IPS-20b (cell line): ENCODE measurements around the gene NHP2.

Source experiments
- H3K27ac ChIP-seq: one replicate; pipeline ENCODE4 v1.5.1; 2013; ENCODE audit warnings: low read length
- H3K27me3 ChIP-seq: 2 replicates; pipeline ENCODE4 v1.6.1; 2013; ENCODE audit warnings: mild to moderate bottlenecking, low read length, inconsistent platforms; ENCODE audit not compliant: insufficient read depth
- H3K36me3 ChIP-seq: 2 replicates; pipeline ENCODE4 v1.6.1; 2013; ENCODE audit warnings: low read depth, mild to moderate bottlenecking, inconsistent platforms, low read length, moderate library complexity; ENCODE audit not compliant: insufficient read depth
- H3K4me1 ChIP-seq: 2 replicates; pipeline ENCODE4 v1.6.1; 2013; ENCODE audit warnings: mild to moderate bottlenecking, control low read depth, inconsistent platforms, low read length, moderate library complexity; ENCODE audit not compliant: insufficient read depth
- H3K4me3 ChIP-seq: 2 replicates; pipeline ENCODE4 v1.5.1; 2013; ENCODE audit warnings: mild to moderate bottlenecking, low read length, inconsistent platforms
- H3K9ac ChIP-seq: 2 replicates; pipeline ENCODE4 v1.6.1; 2013; ENCODE audit warnings: low read depth, mild to moderate bottlenecking, inconsistent platforms, low read length, moderate library complexity
- H3K9me3 ChIP-seq: 2 replicates; pipeline ENCODE4 v1.6.1; 2013; ENCODE audit warnings: mild to moderate bottlenecking, low read depth, low read length, inconsistent platforms; ENCODE audit not compliant: insufficient read depth

Gene NHP2

DNA sequence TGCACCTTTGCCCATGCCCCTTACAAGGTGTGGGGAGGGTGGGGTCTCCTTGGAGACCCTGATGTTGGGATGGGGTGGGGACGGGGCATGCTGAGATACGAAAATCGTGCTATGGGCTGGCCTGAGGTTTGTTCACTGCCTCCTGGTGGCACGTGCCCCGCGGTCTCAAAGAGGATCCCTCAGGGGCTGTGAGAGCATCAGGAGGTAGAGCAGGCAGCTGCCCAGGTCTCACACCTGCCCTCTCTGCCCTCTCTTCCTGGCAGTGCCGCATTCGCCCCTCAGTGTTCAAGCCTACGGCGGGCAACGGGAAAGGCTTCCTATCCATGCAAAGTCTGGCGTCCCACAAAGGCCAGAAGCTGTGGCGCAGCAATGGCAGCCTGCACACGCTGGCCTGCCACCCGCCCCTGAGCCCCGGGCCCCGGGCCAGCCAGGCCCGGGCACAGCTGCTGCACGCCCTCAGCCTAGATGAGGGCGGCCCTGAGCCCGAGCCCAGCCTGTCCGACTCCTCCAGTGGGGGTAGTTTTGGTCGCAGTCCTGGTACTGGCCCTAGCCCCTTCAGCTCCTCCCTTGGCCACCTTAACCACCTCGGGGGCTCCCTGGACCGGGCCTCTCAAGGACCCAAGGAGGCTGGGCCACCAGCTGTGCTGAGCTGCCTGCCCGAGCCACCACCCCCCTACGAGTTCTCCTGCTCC lies 33.6 kb downstream of the NHP2 start:
- no peak overlapping the region for H3K9ac ChIP-seq
- H3K27ac ChIP-seq = no peak overlapping the region
- peaks cover 40% of the 10 kb centered on the region for H3K36me3 ChIP-seq
- no peaks in the 10 kb centered on the region for H3K27me3 ChIP-seq
- H3K4me3 ChIP-seq = no peak overlapping the region
- H3K4me1 ChIP-seq = peaks cover 37% of the 10 kb centered on the region
- H3K9me3 ChIP-seq = no peaks in the 10 kb centered on the region

DNA sequence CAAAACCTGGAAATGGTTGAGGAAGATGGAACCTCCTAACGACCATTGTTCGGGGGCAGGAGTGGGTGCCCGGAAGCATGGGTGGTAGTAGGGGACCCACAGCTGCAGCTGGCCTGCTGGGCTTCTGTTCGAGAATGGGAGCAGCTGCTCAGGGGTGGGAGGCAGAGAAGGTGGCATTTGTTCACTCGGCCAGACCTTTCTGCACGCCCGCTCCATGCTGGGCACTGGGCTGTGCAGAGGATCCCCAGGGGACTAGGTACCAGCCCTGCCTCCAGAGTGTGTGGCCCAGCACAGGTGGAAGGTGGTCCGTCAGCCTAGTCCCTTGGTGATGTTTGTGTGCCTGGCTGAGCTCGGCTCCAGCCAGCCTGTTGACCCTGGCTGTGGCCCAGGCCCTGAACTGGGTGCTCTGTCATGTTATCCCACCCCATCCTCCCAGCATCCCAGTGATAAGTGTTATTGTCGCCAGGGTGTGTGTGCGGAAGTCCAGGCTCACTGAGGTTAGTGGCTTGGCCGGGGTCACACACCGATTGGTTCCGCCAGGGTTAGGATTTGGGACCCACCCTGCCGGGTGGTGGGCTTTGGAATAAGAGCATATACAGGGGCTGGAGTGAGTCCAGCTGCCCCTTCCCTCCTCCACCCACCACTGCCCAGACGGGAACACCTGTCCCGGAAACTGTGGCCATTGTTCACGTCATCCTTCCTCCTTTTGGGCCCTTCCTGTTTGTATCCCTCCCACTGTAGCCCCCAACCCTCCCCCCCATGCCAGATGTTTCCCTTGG lies 35.6 kb downstream of the NHP2 start:
- no peak overlapping the region for H3K4me3 ChIP-seq
- no peak overlapping the region; the same call in 1 of the 2 replicates for H3K9ac ChIP-seq
- peak overlapping the region; percentile 89 for H3K27ac ChIP-seq
- H3K9me3 ChIP-seq = no peaks in the 10 kb centered on the region
- no peaks in the 10 kb centered on the region for H3K27me3 ChIP-seq
- H3K4me1 ChIP-seq = peaks cover 32% of the 10 kb centered on the region
- peaks cover 34% of the 10 kb centered on the region for H3K36me3 ChIP-seq

DNA sequence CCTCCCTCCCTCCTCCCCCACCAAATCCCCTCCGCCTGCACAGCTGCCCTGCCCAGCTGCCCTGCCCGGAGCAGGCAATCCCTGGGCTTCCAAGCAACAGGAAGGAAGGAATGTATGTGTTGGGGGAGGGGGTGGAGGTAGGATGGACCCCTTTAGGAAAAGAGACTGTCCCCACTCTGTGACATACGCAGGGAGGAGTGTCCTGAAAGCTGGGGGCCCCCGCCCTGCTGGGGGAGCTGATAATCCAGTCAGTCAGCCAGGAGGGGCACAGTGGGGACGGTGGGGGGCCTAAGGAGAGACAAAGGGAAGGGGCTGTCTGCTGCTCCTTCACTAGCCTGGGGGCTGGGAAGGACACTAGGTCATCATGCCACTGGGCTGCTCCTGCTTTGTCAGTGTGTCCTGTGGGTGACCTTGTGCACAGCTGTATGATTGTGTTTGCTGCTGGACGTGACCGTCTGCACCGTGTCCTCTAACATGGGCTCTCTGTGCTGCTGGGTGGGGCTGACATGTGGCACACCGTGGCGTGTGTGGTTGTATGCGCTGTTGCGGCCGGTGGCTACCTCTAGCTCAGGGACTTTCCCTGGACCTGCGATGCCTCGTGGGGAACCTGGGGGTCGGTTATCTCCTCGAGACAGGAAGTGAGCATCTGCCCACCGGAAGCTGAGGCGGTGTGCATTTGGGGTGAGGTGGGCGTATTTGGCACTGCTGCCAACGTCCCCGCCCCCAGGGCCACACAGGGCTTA lies 37.4 kb downstream of the NHP2 start:
- peaks cover 16% of the 10 kb centered on the region for H3K36me3 ChIP-seq
- H3K9ac ChIP-seq = peak overlapping the region; percentile 85
- peaks cover 30% of the 10 kb centered on the region for H3K4me1 ChIP-seq
- no peaks in the 10 kb centered on the region; the same call in 1 of the 2 replicates for H3K9me3 ChIP-seq
- H3K27me3 ChIP-seq = peaks cover 5% of the 10 kb centered on the region; the same call in 1 of the 2 replicates
- H3K4me3 ChIP-seq = peak overlapping the region; percentile 76
- H3K27ac ChIP-seq = peak overlapping the region; percentile 89

DNA sequence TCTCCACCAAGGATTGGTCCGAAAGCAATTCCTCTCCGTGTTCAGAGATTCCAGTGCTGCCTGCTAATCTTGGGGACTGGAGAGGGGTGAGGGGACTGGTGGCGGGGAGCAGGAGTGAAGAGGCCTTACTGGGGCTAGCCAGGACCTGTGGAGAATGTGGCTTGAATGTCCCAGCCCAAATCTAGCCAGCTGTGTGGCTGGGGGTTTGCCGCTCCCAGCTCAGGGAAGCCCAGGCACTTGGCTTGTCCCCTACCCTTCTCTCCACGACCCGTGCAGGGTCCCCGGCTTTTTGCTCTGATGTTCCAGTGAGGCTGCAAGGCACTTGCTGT lies 37.9 kb downstream of the NHP2 start:
- Histone ChIP-seq H3K9ac (peak overlapping the region; percentile 85; the same call in 1 of the 2 replicates), H3K27me3 (peaks cover 5% of the 10 kb centered on the region; the same call in 1 of the 2 replicates), H3K27ac (peak overlapping the region; percentile 89), H3K4me3 (peak overlapping the region; percentile 76), H3K9me3 (no peaks in the 10 kb centered on the region; the same call in 1 of the 2 replicates), H3K4me1 (peaks cover 30% of the 10 kb centered on the region), H3K36me3 (peaks cover 12% of the 10 kb centered on the region)

DNA sequence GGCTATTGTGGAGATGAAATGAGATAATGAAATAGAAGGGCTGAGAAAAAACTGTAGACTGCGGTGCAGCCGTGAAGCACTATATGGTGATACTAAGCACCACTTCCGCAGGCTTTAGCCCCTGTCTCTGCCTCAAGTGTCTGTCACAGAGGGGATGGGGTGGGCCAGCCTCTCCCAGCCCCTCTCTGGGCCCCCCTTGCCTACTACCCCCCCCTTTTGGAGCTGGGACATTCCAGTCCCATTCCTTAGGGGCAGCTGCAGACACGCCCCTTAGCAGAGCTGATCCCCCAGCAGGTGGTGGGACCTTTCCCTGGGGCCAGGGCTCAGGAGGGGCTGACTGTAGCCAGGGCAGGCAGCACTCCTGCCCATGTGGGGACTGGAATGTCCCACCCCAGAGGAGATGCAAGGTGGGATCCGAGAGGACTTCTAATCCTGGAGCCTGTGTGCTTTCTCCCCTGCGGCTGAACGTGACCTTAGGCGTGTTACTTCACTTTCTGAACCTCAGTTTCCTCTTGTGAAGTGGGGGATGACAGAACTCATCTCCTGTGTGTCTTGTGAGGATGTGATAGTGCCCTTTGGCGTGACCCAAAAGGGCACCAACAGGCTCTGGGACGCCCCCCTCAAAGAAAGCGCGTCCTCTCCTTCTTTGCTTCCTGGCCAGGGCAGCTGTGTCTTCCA lies 38.4 kb downstream of the NHP2 start:
- Histone ChIP-seq H3K27ac (peak overlapping the region; percentile 89), H3K9me3 (no peaks in the 10 kb centered on the region; the same call in 1 of the 2 replicates), H3K4me1 (peaks cover 30% of the 10 kb centered on the region), H3K27me3 (peaks cover 5% of the 10 kb centered on the region; the same call in 1 of the 2 replicates), H3K36me3 (peaks cover 7% of the 10 kb centered on the region), H3K9ac (peak overlapping the region; percentile 85; the same call in 1 of the 2 replicates), H3K4me3 (peak overlapping the region; percentile 76)

DNA sequence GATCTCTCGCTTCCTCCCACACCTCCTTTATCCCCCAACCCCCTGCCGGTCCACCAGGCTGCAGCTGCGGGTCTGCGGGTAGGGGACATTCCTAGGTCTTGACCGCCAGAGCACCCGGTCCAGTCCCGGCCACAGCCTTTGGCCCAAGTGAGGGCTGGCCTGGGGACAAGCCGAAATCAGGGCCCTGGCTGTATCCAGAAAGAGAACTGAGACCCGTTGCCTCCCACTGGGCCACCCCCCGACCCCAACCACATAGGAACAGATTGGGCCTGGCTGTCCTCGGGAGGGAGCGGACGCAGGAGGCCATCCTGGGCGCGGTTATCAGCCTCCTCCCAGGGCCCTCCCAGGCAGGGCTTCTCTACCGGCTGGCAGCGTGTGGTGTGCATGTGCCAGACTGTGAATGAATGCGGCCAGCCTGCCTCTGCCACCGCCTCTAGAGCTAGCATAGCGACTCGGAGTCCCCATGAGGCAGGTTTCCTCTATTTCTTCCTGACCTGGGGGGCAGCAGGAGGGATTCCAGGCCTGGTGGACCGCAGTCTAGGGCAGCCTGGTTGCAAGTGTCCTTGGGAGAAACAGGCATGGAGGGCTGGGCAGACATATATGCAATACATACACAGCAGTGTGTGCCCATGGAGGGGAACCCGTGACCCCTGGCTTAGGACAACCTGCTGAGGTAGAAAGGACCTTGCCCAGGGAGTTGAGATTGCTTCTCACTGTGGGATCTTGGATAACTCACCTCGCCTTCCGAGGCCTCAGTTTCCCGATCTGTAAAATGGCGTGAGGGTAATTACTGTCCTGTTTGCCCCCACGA lies 39.2 kb downstream of the NHP2 start:
- Histone ChIP-seq H3K27me3 (peaks cover 5% of the 10 kb centered on the region; the same call in 1 of the 2 replicates), H3K27ac (peak overlapping the region; percentile 57)

DNA sequence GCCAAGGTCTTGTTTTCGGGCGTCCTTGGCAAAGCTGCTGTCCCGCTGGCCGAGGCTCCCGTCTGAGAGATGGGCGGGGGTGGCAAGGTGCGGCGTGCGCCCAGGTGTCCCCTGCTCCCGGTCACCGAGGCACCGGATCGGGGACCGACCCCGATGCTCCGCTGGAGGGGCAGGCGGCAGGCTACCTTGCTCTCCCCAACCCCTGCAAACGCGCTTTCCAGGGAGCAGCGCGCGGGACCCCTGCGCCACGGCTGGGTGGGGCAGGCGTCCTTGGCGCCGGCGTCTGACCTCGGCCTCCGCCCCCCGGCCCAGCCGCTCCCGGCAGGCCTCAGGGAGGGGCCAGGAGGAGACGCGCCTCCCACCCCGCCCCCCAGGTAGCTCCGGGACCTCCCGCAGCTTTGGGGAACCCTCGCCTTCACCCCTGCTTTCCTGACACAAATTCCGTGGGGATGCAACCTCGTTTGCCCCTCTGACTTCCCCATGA lies 39.8 kb downstream of the NHP2 start:
- H3K9me3 ChIP-seq = no peaks in the 10 kb centered on the region; the same call in 1 of the 2 replicates
- H3K27ac ChIP-seq = peak overlapping the region; percentile 57
- H3K4me1 ChIP-seq = peaks cover 30% of the 10 kb centered on the region
- peak overlapping the region; percentile 85; the same call in 1 of the 2 replicates for H3K9ac ChIP-seq
- peak overlapping the region; percentile 76 for H3K4me3 ChIP-seq
- H3K27me3 ChIP-seq = peaks cover 5% of the 10 kb centered on the region; the same call in 1 of the 2 replicates
- H3K36me3 ChIP-seq = no peaks in the 10 kb centered on the region; the same call in 1 of the 2 replicates

More for the DNA sequence above, 39.2 kb downstream of the NHP2 start:
- Histone ChIP-seq H3K9me3 (no peaks in the 10 kb centered on the region; the same call in 1 of the 2 replicates), H3K4me1 (peaks cover 30% of the 10 kb centered on the region), H3K4me3 (peak overlapping the region; percentile 76), H3K36me3 (no peaks in the 10 kb centered on the region; the same call in none of the 2 replicates), H3K9ac (peak overlapping the region; percentile 85; the same call in 1 of the 2 replicates)

DNA sequence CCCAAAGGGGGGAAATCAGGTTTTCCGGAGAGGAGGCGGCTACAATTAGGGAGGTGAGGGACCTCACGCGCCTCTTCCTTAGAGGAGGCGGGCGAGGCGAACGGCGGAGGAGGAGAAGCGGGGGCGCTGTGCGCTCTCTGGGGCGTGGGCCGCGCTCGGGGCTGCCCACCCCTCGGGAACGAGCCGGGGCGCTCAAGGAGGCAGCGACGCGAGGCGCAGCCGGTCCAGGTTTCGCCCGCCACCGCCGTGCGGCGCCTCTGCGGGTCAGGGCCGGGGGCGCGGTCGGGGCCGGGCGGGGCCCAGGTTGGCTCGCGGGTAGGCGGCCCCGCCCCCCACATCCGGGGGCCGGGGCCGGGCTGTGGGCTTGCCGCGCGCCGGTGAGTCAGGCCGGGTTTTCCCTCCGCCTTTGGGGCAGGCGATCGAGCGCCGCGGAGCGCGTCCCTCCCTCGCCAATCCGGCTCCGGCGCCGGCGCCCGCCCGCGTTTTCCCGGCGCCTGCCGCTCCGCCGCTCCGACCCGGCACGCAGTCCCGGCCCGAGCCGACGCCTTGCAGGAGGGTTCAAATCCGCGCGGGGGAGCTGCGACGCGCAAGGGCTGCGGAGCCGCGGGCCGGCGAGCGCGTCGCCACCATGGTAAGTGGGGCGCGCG lies 40.4 kb downstream of the NHP2 start, which contains the start of gene N4BP3:
N4BP3 (plus strand) TSS at position 392 of the 647 bp plus-strand sequence. CDS start 6,052 bp downstream, outside the sequence.
- peaks cover 5% of the 10 kb centered on the region; the same call in 1 of the 2 replicates for H3K27me3 ChIP-seq
- H3K36me3 ChIP-seq = no peaks in the 10 kb centered on the region; the same call in 1 of the 2 replicates
- H3K4me1 ChIP-seq = peaks cover 28% of the 10 kb centered on the region
- H3K4me3 ChIP-seq = peak within 1 kb of the TSS; percentile 76
- peak within 1 kb of the TSS; percentile 85; the same call in 1 of the 2 replicates for H3K9ac ChIP-seq
- peak within 1 kb of the TSS; percentile 57 for H3K27ac ChIP-seq
- H3K9me3 ChIP-seq = no peaks in the 10 kb centered on the region; the same call in 1 of the 2 replicates

DNA sequence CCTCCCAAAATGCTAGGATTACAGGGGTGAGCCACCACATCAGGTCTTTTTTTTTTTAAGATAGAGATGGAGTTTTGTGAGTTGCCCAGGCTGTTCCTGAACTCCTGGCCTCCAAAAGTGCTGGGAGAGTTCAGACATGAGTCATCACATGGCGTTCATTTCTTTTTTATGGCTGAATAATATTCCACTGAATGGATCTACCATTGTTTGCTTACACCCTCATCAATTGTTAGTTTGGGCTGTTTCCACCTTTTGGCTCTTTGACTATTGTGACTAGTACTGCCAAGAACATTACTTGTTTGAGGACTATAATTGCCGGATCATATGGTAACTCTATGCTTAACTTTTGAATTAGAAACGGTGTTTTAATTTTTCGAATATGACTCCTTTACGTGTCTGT lies 41.1 kb downstream of the NHP2 start:
- H3K27me3 ChIP-seq = peaks cover 5% of the 10 kb centered on the region; the same call in 1 of the 2 replicates
- no peak overlapping the region for H3K27ac ChIP-seq
- no peaks in the 10 kb centered on the region; the same call in 1 of the 2 replicates for H3K9me3 ChIP-seq
- H3K4me3 ChIP-seq = peak overlapping the region; percentile 76
- peak overlapping the region; percentile 58; the same call in 1 of the 2 replicates for H3K9ac ChIP-seq
- no peaks in the 10 kb centered on the region; the same call in 1 of the 2 replicates for H3K36me3 ChIP-seq
- peaks cover 23% of the 10 kb centered on the region for H3K4me1 ChIP-seq
